SIG-M5 (cell line): ENCODE results near the gene NCK2.

Source experiments
- DNase-seq: peaks from one replicate; lab custom pipeline; 2025; lab: John Stamatoyannopoulos, UW

NCK2 gene

GRCh38 chr2:105736145-105736544 lies 8.6 kb upstream of the NCK2 start:
- no peak for DNase-seq

DNA sequence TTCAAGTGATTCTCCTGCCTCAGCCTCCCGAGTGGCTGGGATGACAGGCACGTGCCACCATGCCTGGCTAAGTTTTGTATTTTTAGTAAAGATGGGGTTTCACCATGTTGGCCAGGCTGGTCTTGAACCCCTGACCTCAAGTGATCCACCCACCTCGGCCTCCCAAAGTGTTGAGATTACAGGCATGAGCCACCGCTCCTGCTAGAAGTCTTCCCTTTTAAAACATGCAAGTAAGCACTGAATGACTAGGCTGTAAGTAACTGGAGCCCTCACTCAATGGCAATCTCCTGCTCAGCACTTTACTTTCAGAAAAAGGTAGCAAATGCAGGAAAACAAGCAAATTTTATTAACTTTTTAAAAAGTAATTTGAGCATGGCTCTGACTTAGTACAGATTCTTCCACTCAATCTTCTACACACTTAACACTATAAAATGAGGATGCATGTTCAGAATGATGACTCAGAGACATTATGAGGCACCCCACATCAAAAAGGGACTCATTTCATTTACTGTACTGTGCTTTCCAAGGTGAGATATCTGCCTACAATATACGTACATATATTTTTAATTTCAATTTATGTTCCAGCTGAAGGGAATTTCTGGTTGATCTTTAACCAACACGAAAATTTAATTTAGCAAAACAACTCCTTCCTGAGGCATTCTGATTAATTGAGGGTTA lies 6.6 kb upstream of the NCK2 start:
- DNase-seq, result no peak

- DNase-seq, result no peak
These were observed 6.0 kb upstream of the NCK2 start for GRCh38 chr2:105738658-105739241.

DNA sequence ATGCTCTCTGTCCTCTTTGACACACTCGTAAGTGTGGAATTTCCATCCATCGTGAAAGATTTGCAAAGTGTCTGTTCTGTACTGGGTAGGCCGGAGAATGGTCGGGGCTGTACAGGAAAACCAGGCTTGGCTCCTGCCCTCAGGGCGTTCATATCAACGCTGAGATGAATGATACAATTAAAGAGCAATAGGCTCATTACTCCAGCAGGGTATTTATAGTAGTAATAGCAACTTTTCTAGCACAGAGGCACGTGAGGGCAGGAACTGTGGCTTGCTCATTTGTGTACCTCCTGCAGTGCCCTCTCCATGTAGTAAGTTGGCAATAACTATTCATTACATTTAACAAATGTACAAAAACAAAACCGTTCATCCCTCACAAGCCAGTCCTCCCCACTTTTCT lies 5.3 kb upstream of the NCK2 start:
- no peak for DNase-seq

DNA sequence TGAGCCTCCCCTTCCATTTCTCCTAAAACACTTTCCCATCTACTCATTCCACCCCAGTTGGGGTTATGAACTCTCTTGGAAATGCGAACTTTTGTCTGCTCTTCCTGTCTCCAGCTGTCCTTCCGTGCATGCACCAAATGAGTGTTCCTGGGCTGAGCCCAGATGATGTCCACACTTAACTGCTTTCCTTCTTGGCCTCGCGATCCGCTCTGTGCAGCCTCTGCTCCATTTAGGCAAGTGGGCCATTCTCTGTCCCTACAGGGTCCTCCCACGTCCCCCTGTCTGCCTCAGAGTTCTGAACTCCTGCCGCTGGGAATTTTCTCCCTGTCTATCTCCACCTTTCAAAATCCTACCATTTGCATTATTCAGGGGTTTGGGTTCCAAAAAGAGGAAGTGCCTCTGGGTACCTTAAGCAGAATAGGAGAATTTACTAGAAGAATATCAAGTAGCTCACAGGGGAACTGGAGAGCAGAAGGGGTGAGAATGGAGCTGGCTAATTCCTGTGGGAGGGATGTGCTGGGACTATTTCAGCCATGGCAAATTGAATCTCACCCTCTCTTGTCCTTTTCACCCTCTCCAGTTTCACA lies 4.7 kb upstream of the NCK2 start:
- DNase-seq, result no peak

- DNase-seq, result no peak
These were observed 3.5 kb upstream of the NCK2 start for GRCh38 chr2:105741174-105741573.

GRCh38 chr2:105741617-105742016 lies 3.1 kb upstream of the NCK2 start:
- no peak for DNase-seq

- no peak for DNase-seq
These were observed 412 bp upstream of the NCK2 start for GRCh38 chr2:105744091-105744908.

- DNase-seq, result no peak
These were observed 1.7 kb downstream of the NCK2 start for GRCh38 chr2:105746177-105747080.

- DNase-seq, result no peak
These were observed 2.7 kb downstream of the NCK2 start for GRCh38 chr2:105747254-105747894.

GRCh38 chr2:105747991-105748390 lies 3.3 kb downstream of the NCK2 start:
- DNase-seq, result no peak

GRCh38 chr2:105748566-105748965 lies 3.9 kb downstream of the NCK2 start:
- no peak for DNase-seq

GRCh38 chr2:105749583-105750400 lies 5.1 kb downstream of the NCK2 start:
- DNase-seq, result no peak

GRCh38 chr2:105750735-105751134 lies 6.0 kb downstream of the NCK2 start:
- DNase-seq, result no peak

DNA sequence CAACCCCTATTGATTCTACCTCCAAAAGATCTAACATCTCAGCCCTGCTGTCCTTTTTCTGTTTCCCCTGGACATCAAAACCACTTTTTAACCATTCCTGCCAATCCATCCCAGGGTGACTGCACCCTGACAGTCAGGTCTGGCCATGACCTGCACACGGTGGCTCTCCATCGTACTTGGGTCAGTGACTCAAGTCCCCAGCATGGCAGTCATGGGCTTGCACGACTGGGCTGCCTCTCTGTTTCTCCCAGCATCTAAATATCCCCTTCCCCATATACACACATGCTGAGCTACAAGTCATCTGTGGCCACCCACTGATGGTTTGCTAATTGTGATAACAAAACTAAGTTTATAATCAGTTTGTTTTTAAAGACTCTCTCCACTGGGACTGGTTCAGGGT lies 6.6 kb downstream of the NCK2 start:
- no peak for DNase-seq

- no peak for DNase-seq
These were observed 8.1 kb downstream of the NCK2 start for GRCh38 chr2:105752691-105753358.

DNA sequence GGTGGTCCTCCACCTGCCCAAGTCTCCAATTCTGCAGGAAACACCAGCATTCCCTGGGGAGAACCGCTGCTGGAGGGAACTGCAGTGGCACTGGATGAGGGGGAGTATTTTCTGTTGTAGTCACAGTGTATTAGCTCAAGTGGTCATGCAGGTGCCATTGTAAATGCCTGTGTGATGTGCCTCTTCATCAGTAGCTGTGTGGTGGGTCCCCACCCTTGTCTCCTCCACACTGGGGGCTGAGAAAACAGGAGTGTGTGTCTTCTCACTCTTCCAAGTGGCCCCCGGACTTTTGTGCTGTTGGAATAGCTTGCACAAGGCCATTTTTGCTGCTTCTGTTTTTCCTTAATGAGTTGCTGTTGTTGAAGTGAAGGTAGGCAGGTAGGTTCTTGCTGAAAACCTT lies 8.7 kb downstream of the NCK2 start:
- DNase-seq, result no peak

- DNase-seq, result no peak
These were observed 9.3 kb downstream of the NCK2 start for GRCh38 chr2:105754011-105754410.

- DNase-seq, result peak; percentile 11
These were observed 10.3 kb downstream of the NCK2 start for GRCh38 chr2:105754994-105755393.

DNA sequence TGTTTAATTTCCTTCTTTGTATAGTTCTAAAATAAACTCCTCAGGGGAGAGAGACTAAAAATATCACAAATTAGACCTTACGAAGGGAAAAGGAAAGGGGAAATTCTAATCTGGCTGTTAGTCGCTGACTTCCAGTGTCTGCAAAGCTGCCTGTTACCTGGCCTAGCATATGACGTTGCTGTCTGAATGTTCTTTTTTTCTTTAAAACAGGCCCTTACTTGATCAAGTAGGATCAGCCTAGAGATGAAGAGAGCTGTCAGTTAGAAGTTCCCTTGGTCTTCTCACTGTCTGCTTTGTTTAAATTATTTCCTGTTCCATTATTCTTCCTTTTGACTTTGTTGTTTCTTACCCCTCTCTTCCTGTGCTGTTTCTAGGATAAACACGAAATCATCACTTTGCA lies 11.2 kb downstream of the NCK2 start:
- DNase-seq, result no peak
